Measurements from ENCODE around the gene DEFB108B. TPM values are rescaled to one million over a fixed set of nuclear protein-coding genes. Genes with fewer than 3 reads are reported as not detected.
"Not testable (repeated sequence)": the region's sequence is repeated elsewhere in the genome, so short reads cannot be mapped to it uniquely, and the experiment has no call there.

DEFB108B gene
- not detected for total RNA-seq
- long read RNA-seq: 0 reads

GRCh38 chr11:71832811-71833210 is at the start of gene DEFB108B:
DEFB108B (plus strand) TSS chr11:71833200; CDS start chr11:71833200, 0 bp downstream.
- ATAC-seq; DNase-seq (ENCODE audit: missing footprints); intact Hi-C loops (cut with DNase I): not testable (repeated sequence)

GRCh38 chr11:71786114-71786847 is 46.7 kb upstream of the DEFB108B start:
- not testable (repeated sequence) for ATAC-seq; DNase-seq (ENCODE audit: missing footprints)
- intact Hi-C loops (cut with DNase I): loop anchor here (5.0 kb wide), 1 partner anchor 141 kb away; the partner anchor contains the start of genes RNF121 and XNDC1N

GRCh38 chr11:71786848-71787097 is 46.2 kb upstream of the DEFB108B start:
- DNase-seq (ENCODE audit: missing footprints): peak; percentile 100
- peak; percentile 100 for ATAC-seq
- intact Hi-C loops (cut with DNase I): loop anchor here (5.0 kb wide), 1 partner anchor 141 kb away; the partner anchor contains the start of genes RNF121 and XNDC1N

GRCh38 chr11:71787098-71787823 is 45.7 kb upstream of the DEFB108B start:
- intact Hi-C loops (cut with DNase I): loop anchor here (5.0 kb wide), 1 partner anchor 140 kb away; the partner anchor contains the start of genes RNF121 and XNDC1N
- peak; percentile 100 for ATAC-seq
- peak; percentile 97 for DNase-seq (ENCODE audit: missing footprints)

GRCh38 chr11:71787824-71788454 is 45.1 kb upstream of the DEFB108B start:
- intact Hi-C loops (cut with DNase I): loop anchor here (5.0 kb wide), 1 partner anchor 139 kb away; the partner anchor contains the start of genes RNF121 and XNDC1N
- ATAC-seq; DNase-seq (ENCODE audit: missing footprints): not testable (repeated sequence)

- ATAC-seq; DNase-seq (ENCODE audit: missing footprints): not testable (repeated sequence)
- intact Hi-C loops (cut with DNase I): loop anchor here (5.0 to 10.0 kb wide), 2 partner anchors 138 to 655 kb away; partner anchors contain the start of genes RNF121 and XNDC1N
These were observed 43.4 kb upstream of the DEFB108B start for GRCh38 chr11:71789444-71790196.

GRCh38 chr11:71791111-71791510 is 41.9 kb upstream of the DEFB108B start:
- intact Hi-C loops (cut with DNase I): loop anchor here (10.0 kb wide), 1 partner anchor 654 kb away; no protein-coding TSS in a partner anchor
- ATAC-seq: not testable (repeated sequence)

GRCh38 chr11:71792621-71793235 is 40.3 kb upstream of the DEFB108B start:
- DNase-seq (ENCODE audit: missing footprints); ATAC-seq: not testable (repeated sequence)
- intact Hi-C loops (cut with DNase I): loop anchor here (10.0 kb wide), 1 partner anchor 652 kb away; no protein-coding TSS in a partner anchor

More at GRCh38 chr11:71791111-71791510, 41.9 kb upstream of the DEFB108B start:
- not testable (repeated sequence) for DNase-seq (ENCODE audit: missing footprints)

GRCh38 chr11:71794386-71795040 is 38.5 kb upstream of the DEFB108B start:
- ATAC-seq; DNase-seq (ENCODE audit: missing footprints): not testable (repeated sequence)
- intact Hi-C loops (cut with DNase I): loop anchor here (10.0 kb wide), 1 partner anchor 650 kb away; no protein-coding TSS in a partner anchor

- DNase-seq (ENCODE audit: missing footprints); ATAC-seq: not testable (repeated sequence)
- intact Hi-C loops (cut with DNase I): loop anchor here (10.0 kb wide), 1 partner anchor 650 kb away; no protein-coding TSS in a partner anchor
These were observed 37.8 kb upstream of the DEFB108B start for GRCh38 chr11:71795236-71795635.

- not testable (repeated sequence) for ATAC-seq; DNase-seq (ENCODE audit: missing footprints)
- intact Hi-C loops (cut with DNase I): loop anchor here (10.0 kb wide), 1 partner anchor 649 kb away; no protein-coding TSS in a partner anchor
These were observed 37.0 kb upstream of the DEFB108B start for GRCh38 chr11:71796016-71796415.

GRCh38 chr11:71796781-71797180 is 36.2 kb upstream of the DEFB108B start:
- DNase-seq (ENCODE audit: missing footprints): not testable (repeated sequence)
- intact Hi-C loops (cut with DNase I): loop anchor here (10.0 kb wide), 1 partner anchor 648 kb away; no protein-coding TSS in a partner anchor

GRCh38 chr11:71799556-71800128 is 33.4 kb upstream of the DEFB108B start:
- DNase-seq (ENCODE audit: missing footprints); ATAC-seq: not testable (repeated sequence)
- intact Hi-C loops (cut with DNase I): loop anchor here (10.0 kb wide), 1 partner anchor 645 kb away; no protein-coding TSS in a partner anchor

More at GRCh38 chr11:71796781-71797180, 36.2 kb upstream of the DEFB108B start:
- ATAC-seq: not testable (repeated sequence)

- ATAC-seq; intact Hi-C loops (cut with DNase I): not testable (repeated sequence)
- DNase-seq (ENCODE audit: missing footprints): peak; percentile 81
These were observed 32.6 kb upstream of the DEFB108B start for GRCh38 chr11:71800335-71800953.

GRCh38 chr11:71801026-71801425 is 32.0 kb upstream of the DEFB108B start:
- DNase-seq (ENCODE audit: missing footprints); ATAC-seq; intact Hi-C loops (cut with DNase I): not testable (repeated sequence)

- DNase-seq (ENCODE audit: missing footprints); intact Hi-C loops (cut with DNase I); ATAC-seq: not testable (repeated sequence)
These were observed 30.1 kb upstream of the DEFB108B start for GRCh38 chr11:71802874-71803273.
